ENCODE results near the gene SYAP1.

SYAP1 gene

GRCh38 chrX:16814597-16814996 is 95.2 kb downstream of the SYAP1 start:
- H3K27ac ChIP-seq = no peak overlapping the region
- no peak for TF ChIP-seq CTCF (IDR thresholded peaks at IDR 0.05)
- H3K4me3 ChIP-seq = no peak overlapping the region
- DNase-seq (ENCODE audit: low spot score) = no peak

Data from coronary artery (tissue), 2 donors.